GM03348 (cell line): ENCODE measurements around the gene CHAT.

ENCODE experiments used
- DNase-seq: peaks from one replicate; pipeline ENCODE4 v3.0.0; 2012; ENCODE audit warnings: low spot score

The CHAT gene

GRCh38 chr10:49688920-49689319, 75.1 kb downstream of the CHAT start:
- DNase-seq = no peak

- DNase-seq = no peak
Observed at GRCh38 chr10:49689882-49690510, 76.2 kb downstream of the CHAT start.

GRCh38 chr10:49690698-49691356, 77.0 kb downstream of the CHAT start:
- no peak for DNase-seq

GRCh38 chr10:49691588-49691987, 77.8 kb downstream of the CHAT start:
- DNase-seq = no peak

GRCh38 chr10:49694466-49694865, 80.6 kb downstream of the CHAT start:
- DNase-seq = no peak

GRCh38 chr10:49696311-49696710, 82.5 kb downstream of the CHAT start:
- DNase-seq = no peak

- DNase-seq = no peak
Observed at GRCh38 chr10:49698679-49699078, 84.8 kb downstream of the CHAT start.

- no peak for DNase-seq
Observed at GRCh38 chr10:49700211-49700610, 86.4 kb downstream of the CHAT start.

GRCh38 chr10:49700997-49701396, 87.2 kb downstream of the CHAT start:
- no peak for DNase-seq

- DNase-seq = no peak
Observed at GRCh38 chr10:49707585-49707984, 93.7 kb downstream of the CHAT start.

GRCh38 chr10:49709934-49710333, 96.1 kb downstream of the CHAT start:
- DNase-seq = no peak

GRCh38 chr10:49710966-49711365, 97.1 kb downstream of the CHAT start:
- DNase-seq = no peak

GRCh38 chr10:49711481-49711880, 97.6 kb downstream of the CHAT start:
- no peak for DNase-seq

GRCh38 chr10:49713266-49713665, 99.4 kb downstream of the CHAT start:
- no peak for DNase-seq
